IMR-90 (cell line): ENCODE measurements around the gene MYO1H.

Experiments
- BHLHE40 ChIP-seq: fragments of 150-350 bp; IDR thresholded peaks from 2 replicates; pipeline ENCODE4 v1.6.1; 2016; ENCODE audit warnings: mild to moderate bottlenecking, low read depth, low read length
- CTCF ChIP-seq: conservative IDR thresholded peaks from 2 replicates; pipeline ENCODE4 v1.5.1; 2012; ENCODE audit warnings: mild to moderate bottlenecking, low read depth, low read length, improper control_type of control experiment
- ELK1 ChIP-seq: fragments of 150-350 bp; IDR thresholded peaks from 2 replicates; pipeline ENCODE4 v1.6.1; 2016; ENCODE audit warnings: low read depth, mild to moderate bottlenecking, low read length, moderate library complexity, borderline replicate concordance
- MAFK ChIP-seq: IDR thresholded peaks from 2 replicates; pipeline ENCODE4 v1.6.1; 2012; ENCODE audit warnings: low read depth, low read length, improper control_type of control experiment
- NFE2L2 ChIP-seq: fragments of 150-350 bp; IDR thresholded peaks from 2 replicates; pipeline ENCODE4 v1.6.1; 2016; ENCODE audit warnings: low read depth, mild to moderate bottlenecking, low read length
- POLR2A ChIP-seq: IDR thresholded peaks from 2 replicates; pipeline ENCODE4 v1.6.1; 2012; ENCODE audit warnings: mild to moderate bottlenecking, low read depth, low read length
- RFX5 ChIP-seq: IDR thresholded peaks from 2 replicates; pipeline ENCODE4 v1.8.0; 2012; ENCODE audit warnings: low read depth, mild to moderate bottlenecking, low read length, moderate library complexity
- SMC3 ChIP-seq: fragments of 150-350 bp; IDR thresholded peaks from 2 replicates; pipeline ENCODE4 v1.6.1; 2016; ENCODE audit warnings: low read depth, mild to moderate bottlenecking, antibody characterized with exemption, low read length, moderate library complexity
- USF2 ChIP-seq: fragments of 150-350 bp; IDR thresholded peaks from 2 replicates; pipeline ENCODE4 v1.6.1; 2017; ENCODE audit warnings: mild to moderate bottlenecking, antibody characterized with exemption, low read length, low read depth

- TF ChIP-seq SMC3 (no peak), CTCF (no peak), RFX5 (no peak), USF2 (no peak), BHLHE40 (no peak), NFE2L2 (no peak), POLR2A (no peak), MAFK (no peak), ELK1 (no peak)
These were observed 47.9 kb upstream of the MYO1H start for GRCh38 chr12:109299849-109300248.
